ENCODE data around the gene FOXE1. TPM values are rescaled to one million over a fixed set of nuclear protein-coding genes. Genes with fewer than 3 reads are reported as not detected.
A peak's percentile ranks its signal among the peaks of the same experiment; 100 is the strongest.

FOXE1 gene
- total RNA-seq, 1 donor from 2014 or later, result 7.6 TPM

DNA sequence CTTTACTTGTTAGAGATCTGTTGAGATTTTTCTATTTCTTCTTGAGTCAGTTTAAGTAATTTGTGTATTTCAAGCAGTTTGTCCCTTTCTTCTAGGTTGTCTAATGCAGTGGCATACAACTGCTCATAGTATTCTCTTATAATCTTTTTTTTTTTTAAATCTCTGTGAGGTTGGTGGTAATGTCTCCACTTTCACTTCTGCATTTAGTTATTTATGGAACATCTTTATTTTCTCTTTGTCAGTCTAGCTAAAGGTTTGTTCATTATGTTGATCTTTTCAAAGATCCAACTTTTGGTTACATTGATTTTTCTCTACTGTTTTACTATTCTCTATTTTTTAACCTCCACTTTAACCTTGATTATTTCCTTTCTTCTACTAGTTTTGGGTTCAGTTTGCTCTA lies 13.8 kb downstream of the FOXE1 start:
- ATAC-seq, result no peak

GRCh38 chr9:97868859-97869258 lies 15.8 kb downstream of the FOXE1 start:
- ATAC-seq, result no peak

- no peak for ATAC-seq
These were observed 20.4 kb downstream of the FOXE1 start for GRCh38 chr9:97873425-97873824.

GRCh38 chr9:97873882-97874281 lies 20.9 kb downstream of the FOXE1 start:
- ATAC-seq, result peak; percentile 75

DNA sequence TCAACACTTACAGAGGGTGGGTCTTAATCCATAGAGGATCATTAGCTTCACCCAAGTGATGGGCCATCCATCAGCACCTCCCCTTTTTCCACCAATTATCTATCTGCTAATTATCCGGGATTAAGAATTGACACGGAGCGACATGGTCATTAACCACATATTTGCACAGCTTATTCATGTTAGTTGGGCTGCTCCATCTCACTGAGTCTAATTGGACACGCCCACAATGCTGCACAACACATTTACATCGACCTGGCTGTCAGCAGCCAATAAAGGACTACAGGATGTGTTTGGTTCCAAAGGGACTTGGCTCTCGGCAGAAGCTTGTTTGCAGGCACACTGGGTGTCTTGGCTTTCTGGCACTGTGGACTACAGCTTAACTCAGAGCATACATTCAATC lies 21.6 kb downstream of the FOXE1 start:
- ATAC-seq, result peak; percentile 55

DNA sequence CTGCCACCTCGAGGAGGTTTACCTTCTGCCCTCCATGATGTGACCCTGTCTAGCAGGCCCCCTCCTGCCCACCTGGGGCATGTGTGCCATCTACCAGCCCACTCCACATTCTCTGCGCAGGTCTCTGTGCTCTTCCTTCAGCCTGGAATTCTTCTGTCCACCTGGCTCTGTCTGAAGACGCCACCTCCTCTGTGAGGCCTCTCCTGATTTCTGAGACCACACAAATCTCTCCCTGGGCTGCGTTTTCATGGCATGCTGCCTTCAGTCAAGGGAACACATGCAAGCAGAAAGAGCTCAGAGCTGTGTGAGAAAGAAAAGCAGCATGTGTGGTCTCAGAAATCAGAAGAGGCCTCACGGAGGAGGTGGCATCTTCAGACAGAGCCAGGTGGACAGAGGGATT lies 22.1 kb downstream of the FOXE1 start:
- ATAC-seq, result no peak

GRCh38 chr9:97876061-97876460 lies 23.0 kb downstream of the FOXE1 start:
- ATAC-seq, result no peak

DNA sequence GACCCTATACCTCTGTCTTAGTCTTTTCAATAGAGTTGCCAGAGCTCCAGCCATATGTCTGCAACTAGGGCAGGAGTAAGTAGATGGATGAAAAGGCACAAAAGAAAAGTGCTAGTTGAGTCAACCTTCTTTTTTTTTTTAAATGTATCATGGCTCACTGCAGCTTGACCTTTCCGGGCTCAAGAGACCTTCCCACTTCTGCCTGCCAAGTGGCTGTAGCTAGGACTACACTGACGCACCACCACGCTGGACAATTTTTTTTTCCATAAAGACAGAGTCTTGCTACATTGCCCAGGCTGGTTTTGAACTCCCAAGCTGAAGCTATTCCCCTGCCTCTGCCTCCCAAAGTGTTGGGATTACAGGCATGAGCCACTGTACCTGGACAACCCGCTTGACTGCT lies 27.3 kb downstream of the FOXE1 start:
- ATAC-seq, result no peak

DNA sequence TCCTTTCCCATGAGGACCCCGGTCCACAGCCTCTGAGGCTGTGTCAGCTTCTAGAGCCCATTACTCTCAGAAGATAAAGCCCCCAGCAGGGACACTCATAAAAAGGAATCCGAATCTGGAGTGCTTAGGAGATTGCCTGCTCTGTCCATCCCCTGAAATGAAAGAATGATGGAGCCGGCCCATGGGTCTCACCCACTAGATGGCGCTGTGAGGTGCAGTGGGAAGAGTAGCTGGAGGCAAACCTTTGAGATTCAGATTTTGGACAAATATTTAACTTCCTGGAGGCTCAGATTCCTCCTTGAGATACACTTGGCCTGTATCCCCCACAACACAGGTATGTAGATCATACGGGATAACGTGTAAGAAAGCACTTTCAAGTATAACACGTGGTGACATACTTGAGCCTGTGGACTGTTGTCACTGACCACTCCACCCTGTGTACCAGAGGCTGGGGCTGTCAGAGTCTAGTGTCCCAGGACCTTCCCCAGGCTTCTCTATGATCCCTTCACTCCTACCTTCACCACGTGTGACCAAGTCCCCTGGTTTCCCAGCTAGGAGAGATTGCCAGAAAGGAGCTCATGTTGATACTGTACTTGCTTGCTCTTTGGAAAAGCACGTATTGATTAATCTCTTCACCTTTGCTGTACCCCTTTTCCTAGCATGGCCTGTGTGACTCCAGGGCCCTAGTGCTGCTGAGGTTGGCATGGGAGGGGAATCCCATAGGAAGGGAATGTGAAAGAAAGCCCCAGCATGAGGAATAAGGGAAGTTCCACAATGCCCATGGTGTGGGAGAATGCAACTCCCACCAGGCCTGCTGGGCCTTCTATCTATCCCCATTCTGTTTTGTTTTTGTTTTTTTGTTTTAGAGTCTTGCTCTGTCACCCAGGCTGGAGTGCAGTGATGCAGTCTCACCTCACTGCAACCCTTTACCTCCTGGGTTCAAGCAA lies 37.2 kb downstream of the FOXE1 start:
- peak; percentile 49 for ATAC-seq

- no peak for ATAC-seq
These were observed 38.7 kb downstream of the FOXE1 start for GRCh38 chr9:97891736-97892135.

DNA sequence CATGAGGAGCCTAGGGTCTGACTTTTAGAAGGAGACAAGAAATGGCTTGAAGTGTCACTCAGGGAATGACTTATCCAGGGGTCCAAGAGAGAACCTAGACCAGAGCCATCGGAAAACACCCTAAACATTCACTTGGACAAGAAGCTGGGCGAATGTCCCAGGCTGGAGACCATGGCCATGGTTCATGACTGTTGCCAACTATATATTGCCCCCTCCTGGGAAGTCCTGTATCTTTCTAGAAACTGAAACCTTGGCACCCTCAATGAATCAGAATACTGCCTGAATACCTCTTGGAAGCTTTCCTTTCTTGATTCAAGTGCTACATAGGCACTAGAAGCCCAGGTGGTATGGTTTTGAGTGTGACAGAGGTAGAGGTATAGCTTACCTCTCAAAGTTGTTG lies 39.4 kb downstream of the FOXE1 start:
- ATAC-seq, result no peak

- ATAC-seq, result no peak
These were observed 42.2 kb downstream of the FOXE1 start for GRCh38 chr9:97895211-97895610.

DNA sequence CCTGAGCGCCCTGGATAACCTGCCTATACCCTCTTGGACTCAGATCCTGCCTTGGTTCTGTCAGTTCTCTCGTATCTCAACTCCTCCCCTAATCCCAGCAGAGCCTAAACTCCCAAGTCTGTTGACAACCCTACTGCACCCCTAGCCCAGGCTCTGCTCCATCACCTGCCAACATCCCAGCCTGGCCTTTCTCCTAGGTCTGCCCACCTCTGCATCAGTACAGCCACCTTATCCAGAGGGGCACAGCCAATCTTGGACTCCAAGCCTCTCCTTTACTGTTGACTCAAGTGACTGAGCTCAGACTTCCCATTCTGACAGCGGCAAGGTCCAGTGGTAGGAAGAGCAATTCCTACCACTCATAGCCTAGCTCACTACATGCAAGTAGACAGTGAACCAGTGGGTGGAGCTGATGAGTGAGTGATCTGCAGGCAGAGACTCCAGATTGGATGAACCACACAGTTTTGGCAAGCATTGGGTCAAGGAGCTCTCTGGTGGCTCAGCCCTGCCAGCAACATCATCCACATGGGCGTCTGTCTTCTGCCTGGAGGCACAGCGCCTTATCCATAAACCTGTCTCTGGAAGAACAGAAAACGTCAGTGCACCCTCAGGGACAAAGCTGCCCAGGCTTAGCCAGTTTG lies 42.8 kb downstream of the FOXE1 start:
- ATAC-seq, result peak; percentile 87

DNA sequence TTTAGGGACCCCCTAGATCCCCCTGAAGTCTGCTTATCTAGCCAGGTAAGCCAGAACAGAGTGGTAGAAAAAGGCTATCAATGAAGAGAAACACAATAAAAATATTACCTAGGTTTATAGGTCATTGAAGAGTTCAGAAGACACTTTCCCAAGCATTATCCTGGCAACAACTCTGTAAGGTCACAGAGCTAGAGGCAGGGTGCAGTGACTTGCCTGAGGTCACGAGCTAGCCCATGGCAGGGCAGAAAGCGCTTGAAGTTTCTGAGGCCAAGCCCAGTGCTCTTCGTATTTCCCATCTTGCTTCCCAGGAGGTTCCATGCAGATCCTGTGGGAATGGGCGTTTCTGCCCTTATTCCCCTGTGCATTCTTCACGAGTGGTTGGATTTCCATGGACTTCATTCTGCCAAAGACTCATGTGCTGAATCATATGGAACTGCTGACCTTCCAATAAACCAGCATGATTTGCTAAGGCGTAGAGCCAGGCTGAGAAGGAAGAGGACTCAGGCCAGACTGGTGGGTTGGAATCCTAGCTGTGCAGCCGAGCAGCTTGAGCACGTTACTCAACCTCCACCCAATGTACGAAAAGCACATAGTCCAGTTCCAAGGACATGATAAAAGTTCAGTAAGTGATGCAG lies 47.2 kb downstream of the FOXE1 start:
- peak; percentile 42 for ATAC-seq

- ATAC-seq, result peak; percentile 47
These were observed 47.9 kb downstream of the FOXE1 start for GRCh38 chr9:97900738-97901565.

DNA sequence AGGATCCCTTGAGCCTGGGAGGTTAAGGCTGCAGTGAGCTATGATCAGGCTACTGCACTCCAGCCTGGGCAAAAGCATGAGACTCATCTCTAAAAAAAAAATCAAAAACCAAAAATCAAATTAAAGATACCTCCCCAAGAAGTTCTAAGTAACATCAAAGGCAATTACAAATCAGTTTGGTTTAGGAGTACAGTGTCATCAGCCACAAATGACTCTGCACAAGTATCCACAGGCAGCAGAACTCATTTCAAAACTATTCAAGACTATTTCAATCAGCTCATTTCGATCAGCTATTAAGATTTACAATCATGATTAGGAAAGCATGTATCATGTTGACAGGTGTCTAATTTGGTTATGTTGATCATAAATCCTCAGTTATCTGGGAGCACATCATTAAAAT lies 50.2 kb downstream of the FOXE1 start:
- ATAC-seq, result no peak

- no peak for ATAC-seq
These were observed 51.7 kb downstream of the FOXE1 start for GRCh38 chr9:97904725-97905124.

DNA sequence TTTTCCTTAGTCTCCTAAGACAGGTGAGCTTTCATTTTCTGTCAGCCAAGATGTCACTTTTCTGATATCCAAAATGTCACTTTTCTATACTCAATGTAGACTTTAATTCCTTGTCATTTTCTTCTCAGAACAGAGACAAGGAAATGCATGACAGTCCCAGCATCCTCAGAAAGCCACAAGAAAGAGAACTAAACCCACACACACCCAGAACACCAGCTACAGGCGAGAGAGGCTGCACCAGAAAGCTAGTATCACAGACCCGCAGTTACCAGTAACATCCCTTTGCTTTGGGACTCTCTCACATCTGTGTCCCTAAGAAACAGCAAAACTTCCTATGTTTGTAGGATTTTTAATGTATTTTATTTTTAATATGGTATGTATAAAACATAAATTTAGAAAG lies 52.2 kb downstream of the FOXE1 start:
- no peak for ATAC-seq

Data from esophagus mucosa (tissue), 1 donor.